ENCODE measurements around the gene NIPSNAP3A.

NIPSNAP3A gene

GRCh38 chr9:104808035-104808614, 60.6 kb downstream of the NIPSNAP3A start:
- DNase-seq (ENCODE audit: low spot score): peak; percentile 49

Measured in putamen (tissue), 1 donor.